NCI-H2227 (cell line): ENCODE measurements around the gene ACTR1A.
"Not testable (repeated sequence)": the region's sequence is repeated elsewhere in the genome, so short reads cannot be mapped to it uniquely, and the experiment has no call there.

Source experiments
- DNase-seq: peaks from one replicate; lab custom pipeline; 2025; ENCODE audit not compliant: unreplicated experiment; lab: John Stamatoyannopoulos, UW

ACTR1A gene

GRCh38 chr10:102454662-102455487 is 47.6 kb downstream of the ACTR1A start:
- not testable (repeated sequence) for DNase-seq

GRCh38 chr10:102453502-102453901 is 49.0 kb downstream of the ACTR1A start:
- DNase-seq: no peak

- no peak for DNase-seq
Measured at GRCh38 chr10:102452672-102453340, 49.7 kb downstream of the ACTR1A start.

GRCh38 chr10:102451105-102451969 is 51.2 kb downstream of the ACTR1A start, which contains the start of gene C10orf95:
Gene C10orf95 (minus strand): TSS chr10:102451543. CDS start chr10:102451093, 450 bp downstream.
- DNase-seq: no peak

GRCh38 chr10:102450374-102451104 is 52.0 kb downstream of the ACTR1A start:
- DNase-seq: peak; percentile 87

- no peak for DNase-seq
Measured at GRCh38 chr10:102450124-102450373, 52.5 kb downstream of the ACTR1A start.

GRCh38 chr10:102449321-102450123 is 53.0 kb downstream of the ACTR1A start:
- peak; percentile 79 for DNase-seq

GRCh38 chr10:102444851-102445250 is 57.7 kb downstream of the ACTR1A start:
- DNase-seq: no peak

GRCh38 chr10:102438374-102438773 is 64.1 kb downstream of the ACTR1A start:
- DNase-seq: no peak

- no peak for DNase-seq
Measured at GRCh38 chr10:102437515-102437914, 65.0 kb downstream of the ACTR1A start.

- no peak for DNase-seq
Measured at GRCh38 chr10:102436312-102436711, 66.2 kb downstream of the ACTR1A start.

GRCh38 chr10:102435529-102436233 is 66.8 kb downstream of the ACTR1A start:
- no peak for DNase-seq

- no peak for DNase-seq
Measured at GRCh38 chr10:102435133-102435497, 67.4 kb downstream of the ACTR1A start.

GRCh38 chr10:102434394-102435132 is 67.9 kb downstream of the ACTR1A start:
- no peak for DNase-seq

GRCh38 chr10:102433619-102434046 is 68.9 kb downstream of the ACTR1A start:
- DNase-seq: no peak

- peak; percentile 97 for DNase-seq
Measured at GRCh38 chr10:102432162-102432950, 70.2 kb downstream of the ACTR1A start, which contains the start of gene CUEDC2. Gene CUEDC2 (minus strand): TSS chr10:102432574. CDS start chr10:102425188, 7,386 bp downstream.

GRCh38 chr10:102431452-102432124 is 70.9 kb downstream of the ACTR1A start:
- DNase-seq: no peak
